PFSK-1 (cell line): ENCODE results near the gene ACAP2.

Experiments
- FOXP2 ChIP-seq: optimal IDR thresholded peaks from 2 replicates; pipeline ENCODE3; 2011; ENCODE audit warnings: borderline replicate concordance, control low read depth, inconsistent platforms; ENCODE audit not compliant: insufficient read depth; ENCODE audit errors: extremely low read length, extremely low read depth
- POLR2AphosphoS5 ChIP-seq: IDR thresholded peaks from 2 replicates; pipeline ENCODE4 v1.6.1; 2012; ENCODE audit warnings: low read depth, mild to moderate bottlenecking, control low read depth, low read length, moderate library complexity
- REST ChIP-seq, 2 experiments: IDR thresholded peaks; 2 replicates each; pipeline versions ENCODE4 v1.6.1 to v1.8.0; 2011 to 2012; ENCODE audit warnings: low read depth in 2 of 2, low read length in 2 of 2, control low read depth in 1 of 2, inconsistent platforms in 1 of 2, mild to moderate bottlenecking in 1 of 2, moderate library complexity in 1 of 2; ENCODE audit not compliant: insufficient read depth in 1 of 2
- SIN3A ChIP-seq: IDR thresholded peaks from 2 replicates; pipeline ENCODE4 v1.6.1; 2012; ENCODE audit warnings: mild to moderate bottlenecking, low read length, moderate library complexity, borderline replicate concordance; ENCODE audit not compliant: insufficient read depth
- TAF1 ChIP-seq: IDR thresholded peaks from 2 replicates; pipeline ENCODE4 v1.6.1; 2012; ENCODE audit warnings: low read length, control low read depth, borderline replicate concordance; ENCODE audit not compliant: insufficient read depth

- no peak for TF ChIP-seq REST (IDR thresholded peaks at IDR 0.05; ENCODE audit: insufficient read depth in 1 of 2, low read depth in 2 of 2, low read length in 2 of 2)
- TF ChIP-seq SIN3A, result no peak
- no peak for TF ChIP-seq POLR2AphosphoS5
- TF ChIP-seq TAF1, result no peak
- no peak for TF ChIP-seq FOXP2
Observed at GRCh38 chr3:195240939-195241338, 201.9 kb downstream of the ACAP2 start.
